GM12878 (cell line): ENCODE data around the gene GPRC5B. TPM values are rescaled to one million over a fixed set of nuclear protein-coding genes. Genes with fewer than 3 reads are reported as not detected.

Experiments
- ATAC-seq: fragments of 200-7000 bp; cut with Tn5 transposase; 3 replicates; pipeline ENCODE4 v1.9.1; 2020; ENCODE audit warnings: mild to moderate bottlenecking, moderate library complexity
- BruUV-seq: library from RNA; stranded (reverse); fragments of 400-500 nt; replicated peaks from 2 replicates; lab custom pipeline; 2021; lab: Mats Ljungman, UMichigan
- CTCF ChIA-PET: fragments of 300-600 bp; sonication (Branson Sonifier 250); formaldehyde crosslinking; extraction: SDS; loops from one replicate; lab custom pipeline; 2021; ENCODE audit warnings: inconsistent platforms; lab: Yijun Ruan, JAX
- POLR2A ChIA-PET: fragments of 350-600 bp; formaldehyde crosslinking; extraction: SDS; loops from one replicate; lab custom pipeline; 2021; ENCODE audit warnings: inconsistent platforms; lab: Charles Lee
- RAD21 ChIA-PET: fragments of 300-600 bp; sonication (Branson Sonifier 250); formaldehyde crosslinking; loops from one replicate; lab custom pipeline; 2023; ENCODE audit warnings: antibody characterized with exemption; ENCODE audit not compliant: unreplicated experiment; lab: Charles Lee
- SMC1A ChIA-PET: fragments of 300-600 bp; sonication (Branson Sonifier 250); formaldehyde crosslinking; loops from one replicate; lab custom pipeline; 2023; ENCODE audit not compliant: unreplicated experiment, uncharacterized antibody; lab: Charles Lee
- DNase-seq: peaks from one replicate; pipeline ENCODE4 v3.0.0-alpha.2; 2011; ENCODE audit warnings: low read depth, low spot score
- FAIRE-seq: peaks from 3 replicates; lab custom pipeline; 2011; peaks lifted over from hg19 to GRCh38; lab: Jason Lieb, UNC
- H2AFZ ChIP-seq: 2 replicates; pipeline ENCODE4 v1.6.0; 2011; ENCODE audit warnings: low read depth, low read length, control low read depth; ENCODE audit not compliant: control insufficient read depth
- H3K27ac ChIP-seq: 2 replicates; pipeline ENCODE4 v1.5.1; 2011; ENCODE audit warnings: control low read depth; ENCODE audit not compliant: control insufficient read depth, insufficient read depth
- H3K27me3 ChIP-seq, 2 experiments: replicated peaks in 1 of 2; 2 replicates each; pipeline versions ENCODE4 v1.6.0 to v1.6.1; 2011; ENCODE audit warnings: low read length in 1 of 2; ENCODE audit not compliant: control insufficient read depth in 2 of 2, insufficient read depth in 2 of 2
- H3K36me3 ChIP-seq, 2 experiments: 2 replicates each; pipeline ENCODE4 v1.5.1; 2011; ENCODE audit warnings: low read length in 1 of 2; ENCODE audit not compliant: control insufficient read depth in 2 of 2, insufficient read depth in 2 of 2
- H3K4me1 ChIP-seq: 2 replicates; pipeline ENCODE4 v1.6.1; 2011; ENCODE audit warnings: mild to moderate bottlenecking, low read length, moderate library complexity, mixed read lengths; ENCODE audit not compliant: control insufficient read depth, insufficient read depth
- H3K4me2 ChIP-seq: 2 replicates; pipeline ENCODE4 v1.6.0; 2011; ENCODE audit warnings: control low read depth; ENCODE audit not compliant: control insufficient read depth, insufficient read depth
- H3K4me3 ChIP-seq: fragments of 200-600 bp; sonication (generic); 2 replicates; pipeline ENCODE4 v1.5.1; 2016
- H3K79me2 ChIP-seq: 2 replicates; pipeline ENCODE4 v1.6.0; 2011; ENCODE audit warnings: low read length; ENCODE audit not compliant: control insufficient read depth, insufficient read depth
- H3K9ac ChIP-seq: 2 replicates; pipeline ENCODE4 v1.8.0; 2011; ENCODE audit warnings: low read length, control low read depth, mixed read lengths; ENCODE audit not compliant: control insufficient read depth, insufficient read depth
- H3K9me3 ChIP-seq: replicated peaks from 3 replicates; pipeline ENCODE4 v1.5.1; 2011; ENCODE audit warnings: mild to moderate bottlenecking, low read length; ENCODE audit not compliant: control insufficient read depth, insufficient read depth
- H4K20me1 ChIP-seq: 2 replicates; pipeline ENCODE4 v1.6.0; 2011; ENCODE audit not compliant: control insufficient read depth, insufficient read depth
- BHLHE40 ChIP-seq, 2 experiments: fragments of 450-650 bp in 1 of 2; IDR thresholded peaks; 2 replicates each; pipeline ENCODE4 v1.6.1; 2011 to 2017; ENCODE audit warnings: low read depth in 2 of 2, borderline replicate concordance in 1 of 2, improper control_type of control experiment in 1 of 2, low read length in 1 of 2, mild to moderate bottlenecking in 1 of 2
- BMI1 ChIP-seq: fragments of 450-650 bp; IDR thresholded peaks from 2 replicates; pipeline ENCODE4 v1.6.1; 2016; ENCODE audit warnings: mild to moderate bottlenecking, moderate library complexity, borderline replicate concordance
- CHD1 ChIP-seq: IDR thresholded peaks from 2 replicates; pipeline ENCODE4 v1.6.1; 2012; ENCODE audit warnings: low read depth, low read length, improper control_type of control experiment
- DPF2 ChIP-seq: fragments of 450-650 bp; IDR thresholded peaks from 2 replicates; pipeline ENCODE4 v1.6.1; 2017; ENCODE audit warnings: mild to moderate bottlenecking
- EP300 ChIP-seq, 2 experiments: fragments of 150-350 bp in 1 of 2; IDR thresholded peaks; 2 replicates each; pipeline ENCODE4 v1.6.1; 2011 to 2012; ENCODE audit warnings: low read depth in 2 of 2, low read length in 2 of 2, borderline replicate concordance in 1 of 2, improper control_type of control experiment in 1 of 2, inconsistent platforms in 1 of 2; ENCODE audit not compliant: control insufficient read depth in 1 of 2
- GATAD2B ChIP-seq: fragments of 450-650 bp; conservative IDR thresholded peaks from 2 replicates; pipeline ENCODE4 v1.6.1; 2017; ENCODE audit warnings: low read depth, mild to moderate bottlenecking, moderate library complexity
- MEF2B ChIP-seq: fragments of 450-650 bp; IDR thresholded peaks from 2 replicates; pipeline ENCODE4 v1.6.1; 2018; ENCODE audit warnings: mild to moderate bottlenecking, moderate library complexity; ENCODE audit not compliant: partially characterized antibody, poor library complexity, severe bottlenecking
- NR2F1 ChIP-seq: fragments of 450-650 bp; conservative IDR thresholded peaks from 2 replicates; pipeline ENCODE4 v1.6.1; 2017; ENCODE audit warnings: mild to moderate bottlenecking
- RAD21 ChIP-seq: IDR thresholded peaks from 2 replicates; pipeline ENCODE4 v1.6.1; 2011; ENCODE audit warnings: mild to moderate bottlenecking, low read depth, low read length, moderate library complexity; ENCODE audit not compliant: insufficient read depth
- SMAD5 ChIP-seq: IDR thresholded peaks from 2 replicates; pipeline ENCODE4 v1.6.1; 2016; ENCODE audit warnings: antibody characterized with exemption, low read depth
- STAT1 ChIP-seq: fragments of 450-650 bp; conservative IDR thresholded peaks from 2 replicates; pipeline ENCODE4 v1.6.1; 2014; ENCODE audit warnings: antibody characterized with exemption, mild to moderate bottlenecking
- USF1 ChIP-seq: IDR thresholded peaks from 2 replicates; pipeline ENCODE4 v1.6.1; 2011; ENCODE audit warnings: borderline replicate concordance, low read depth, mild to moderate bottlenecking, moderate library complexity, mixed read lengths, low read length; ENCODE audit not compliant: insufficient read depth; ENCODE audit errors: extremely low read length
- USF2 ChIP-seq: IDR thresholded peaks from 2 replicates; pipeline ENCODE4 v1.6.1; 2011; ENCODE audit warnings: low read depth, low read length, improper control_type of control experiment, borderline replicate concordance
- ZNF274 ChIP-seq: IDR thresholded peaks from one replicate; pipeline ENCODE4 v1.8.0; 2011; ENCODE audit not compliant: insufficient read length, insufficient read depth
- WGBS: methylation state at CpG from one replicate; pipeline ENCODE4 v1.1.6; 2016; ENCODE audit warnings: low lambda C conversion rate; ENCODE audit not compliant: insufficient replicate concordance, insufficient coverage; ENCODE audit errors: missing lambda C conversion rate; 5-methylcytosine and 5-hydroxymethylcytosine counted together
- in situ Hi-C: fragments of 300-500 bp; cut with MboI; formaldehyde crosslinking; loops from 9 replicates; pipeline ENCODE4 v1.14.3; 2018; ENCODE audit warnings: mixed read lengths
- intact Hi-C: fragments of 100-400 bp; cut with micrococcal nuclease; formaldehyde crosslinking; loops from one replicate; pipeline ENCODE4 v1.14.2; 2022; ENCODE audit not compliant: unreplicated experiment
- polyA plus RNA-seq, 11 experiments: library from polyadenylated mRNA; depleted of rRNA in 4 of 11; unstranded in 6 of 11; stranded (reverse) in 5 of 11; fragments of >200 nt; fragmentation: Nextera tagmentation in 4 of 11; fragmentation: Illumina TruSeq in 1 of 11; extraction: Ambion mirVana in 4 of 11; extraction: Trizol in 1 of 11; gene quantifications; 1 replicate in 1 of 11; 2 replicates in 10 of 11; pipeline versions ENCODE4 v1.2.1 to v1.2.3, GENCODE V29; 2011 to 2016; ENCODE audit warnings: inconsistent platforms in 2 of 11, missing spikeins in 2 of 11, low read depth in 1 of 11
- total RNA-seq, 4 experiments: library from RNA; depleted of rRNA in 3 of 4; stranded (reverse); fragments of >200 nt in 3 of 4; fragmentation: Illumina TruSeq in 1 of 4; extraction: Trizol in 1 of 4; gene quantifications; 2 replicates each; pipeline versions ENCODE4 v1.2.1 to v1.2.3, GENCODE V29; 2013 to 2021
- TF ChIP-seq, protein P1 (sequence below): IDR thresholded peaks from 2 replicates; pipeline ENCODE4 v1.6.1; 2011; ENCODE audit warnings: mild to moderate bottlenecking, low read depth, low read length, moderate library complexity; ENCODE audit not compliant: insufficient replicate concordance

GPRC5B gene
- total and polyA plus RNA-seq, 10 of the 15 experiments (the other 5 are each of a cell fraction or from before 2014, with no cell fraction given): 0.01 to 0.42 (median 0.15) TPM; not detected in 2

GRCh38 chr16:19817122-19817521 is 67.5 kb downstream of the GPRC5B start:
- WGBS: 46% methylated on average over 3 of the region's 3 CpGs
- Histone ChIP-seq H3K4me2 (no peak overlapping the region), H3K9me3 (no peaks in the 10 kb centered on the region), H3K36me3 (no peaks in the 10 kb centered on the region), H3K4me3 (no peak overlapping the region), H3K79me2 (no peaks in the 10 kb centered on the region), H3K4me1 (no peaks in the 10 kb centered on the region), H2AFZ (no peak overlapping the region), H3K27me3 (no peaks in the 10 kb centered on the region), H3K9ac (no peak overlapping the region), H3K27ac (no peak overlapping the region), H4K20me1 (no peaks in the 10 kb centered on the region)
- no peak for TF ChIP-seq BMI1
- TF ChIP-seq NR2F1: no peak
- no peak for TF ChIP-seq CHD1
- TF ChIP-seq GATAD2B: no peak
- no peak for TF ChIP-seq MEF2B
- TF ChIP-seq SMAD5: no peak
- TF ChIP-seq EP300 (IDR thresholded peaks at IDR 0.05; ENCODE audit: borderline replicate concordance in 1 of 2, control insufficient read depth in 1 of 2, low read depth in 2 of 2, low read length in 2 of 2): no peak
- TF ChIP-seq DPF2: no peak
- TF ChIP-seq, protein P1, sequence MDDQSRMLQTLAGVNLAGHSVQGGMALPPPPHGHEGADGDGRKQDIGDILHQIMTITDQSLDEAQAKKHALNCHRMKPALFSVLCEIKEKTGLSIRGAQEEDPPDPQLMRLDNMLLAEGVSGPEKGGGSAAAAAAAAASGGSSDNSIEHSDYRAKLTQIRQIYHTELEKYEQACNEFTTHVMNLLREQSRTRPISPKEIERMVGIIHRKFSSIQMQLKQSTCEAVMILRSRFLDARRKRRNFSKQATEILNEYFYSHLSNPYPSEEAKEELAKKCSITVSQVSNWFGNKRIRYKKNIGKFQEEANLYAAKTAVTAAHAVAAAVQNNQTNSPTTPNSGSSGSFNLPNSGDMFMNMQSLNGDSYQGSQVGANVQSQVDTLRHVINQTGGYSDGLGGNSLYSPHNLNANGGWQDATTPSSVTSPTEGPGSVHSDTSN: no peak
- TF ChIP-seq BHLHE40 (IDR thresholded peaks at IDR 0.05; ENCODE audit: borderline replicate concordance in 1 of 2, low read depth in 2 of 2, low read length in 1 of 2): no peak
- TF ChIP-seq USF2: no peak
- TF ChIP-seq USF1: no peak
- TF ChIP-seq STAT1: no peak
- TF ChIP-seq RAD21: no peak
- no peak for TF ChIP-seq ZNF274
- FAIRE-seq (no peak), DNase-seq (no peak), ATAC-seq (no peak)
- in situ Hi-C loops: no loop called here
- intact Hi-C loops: no loop called here
- ChIA-PET POLR2A (no interaction called here), CTCF (no interaction called here), SMC1A (no interaction called here), RAD21 (no interaction called here)
- BruUV-seq: no TSS peak
